GM13976 (cell line): ENCODE results near the gene SPON2.
A peak's percentile ranks its signal among the peaks of the same experiment; 100 is the strongest.

Experiments used
- DNase-seq: peaks from one replicate; pipeline ENCODE4 v3.0.0; 2012; ENCODE audit warnings: low spot score
- CTCF ChIP-seq: IDR thresholded peaks from 2 replicates; pipeline ENCODE4 v1.5.1; 2012; ENCODE audit warnings: borderline replicate concordance, mild to moderate bottlenecking; ENCODE audit not compliant: insufficient read depth; ENCODE audit errors: extremely low read depth, missing control alignments, control extremely low read depth
- in situ Hi-C: fragments of 300-500 bp; cut with MboI; formaldehyde crosslinking; loops from one replicate; pipeline ENCODE4 v1.12.0; 2022; ENCODE audit warnings: low sequenced_read_pairs, mixed read lengths, inconsistent platforms; ENCODE audit not compliant: unreplicated experiment

SPON2 gene

GRCh38 chr4:1199556-1200331 lies 27.4 kb upstream of the SPON2 start:
- TF ChIP-seq CTCF = no peak
- in situ Hi-C loops = no loop called here
- no peak for DNase-seq

GRCh38 chr4:1198098-1198844 lies 25.9 kb upstream of the SPON2 start:
- DNase-seq = no peak
- TF ChIP-seq CTCF = no peak
- in situ Hi-C loops = no loop called here

- in situ Hi-C loops = no loop called here
- peak; percentile 22 for DNase-seq
- TF ChIP-seq CTCF = no peak
These were observed 24.2 kb upstream of the SPON2 start for GRCh38 chr4:1196421-1197183.

- TF ChIP-seq CTCF = no peak
- DNase-seq = no peak
- in situ Hi-C loops = no loop called here
These were observed 23.6 kb upstream of the SPON2 start for GRCh38 chr4:1195891-1196401.

GRCh38 chr4:1195109-1195671 lies 22.8 kb upstream of the SPON2 start:
- in situ Hi-C loops = no loop called here
- DNase-seq = peak; percentile 20
- TF ChIP-seq CTCF = no peak
